H1 (cell line): ENCODE measurements around the gene CCDC197. TPM values are rescaled to one million over a fixed set of nuclear protein-coding genes. Genes with fewer than 3 reads are reported as not detected.

Experiments
- CTCF ChIA-PET: fragments of 300-600 bp; sonication (Branson Sonifier 250); formaldehyde crosslinking; loops from one replicate; lab custom pipeline; 2021; ENCODE audit not compliant: partially characterized antibody; lab: Charles Lee
- POLR2A ChIA-PET: fragments of 300-600 bp; sonication (Branson Sonifier 250); formaldehyde crosslinking; loops from one replicate; lab custom pipeline; 2021; ENCODE audit warnings: inconsistent platforms; ENCODE audit not compliant: partially characterized antibody; lab: Charles Lee
- DNase-seq, 2 experiments: peaks; one replicate each; pipeline versions ENCODE4 v3.0.0 to v3.0.0-alpha.2; 2010 to 2022; ENCODE audit warnings: low spot score in 2 of 2, low read depth in 1 of 2, mixed read lengths in 1 of 2
- FAIRE-seq: peaks from 2 replicates; lab custom pipeline; 2011; peaks lifted over from hg19 to GRCh38; lab: Jason Lieb, UNC
- H2AFZ ChIP-seq: 2 replicates; pipeline ENCODE4 v1.8.1; 2012; ENCODE audit warnings: low read length, inconsistent platforms
- H2AK5ac ChIP-seq: 2 replicates; pipeline ENCODE4 v1.6.1; 2013; ENCODE audit warnings: low read depth, low read length
- H2BK120ac ChIP-seq: replicated peaks from 2 replicates; pipeline ENCODE3; 2013; ENCODE audit warnings: low read depth, low read length, inconsistent platforms
- H2BK12ac ChIP-seq: 2 replicates; pipeline ENCODE4 v1.6.1; 2013; ENCODE audit warnings: low read depth, low read length
- H2BK15ac ChIP-seq: 2 replicates; pipeline ENCODE4 v1.6.1; 2013; ENCODE audit warnings: low read length
- H2BK20ac ChIP-seq: 2 replicates; pipeline ENCODE4 v1.6.1; 2013; ENCODE audit warnings: low read length
- H2BK5ac ChIP-seq: 2 replicates; pipeline ENCODE4 v1.6.1; 2013; ENCODE audit warnings: low read depth, low read length
- H3K14ac ChIP-seq: 2 replicates; pipeline ENCODE4 v1.6.1; 2013; ENCODE audit warnings: inconsistent platforms; ENCODE audit not compliant: insufficient read length
- H3K18ac ChIP-seq: 2 replicates; pipeline ENCODE4 v1.6.1; 2013; ENCODE audit warnings: low read length; ENCODE audit errors: extremely low read depth
- H3K23ac ChIP-seq: 2 replicates; pipeline ENCODE4 v1.6.1; 2013; ENCODE audit warnings: inconsistent platforms; ENCODE audit not compliant: insufficient read length
- H3K23me2 ChIP-seq: 2 replicates; pipeline ENCODE4 v1.6.1; 2013; ENCODE audit warnings: low read depth, low read length
- H3K27ac ChIP-seq: 2 replicates; pipeline ENCODE4 v1.6.1; 2011; ENCODE audit warnings: low read depth, low read length, inconsistent platforms
- H3K27me3 ChIP-seq, 4 experiments: replicated peaks in 1 of 4; 1 replicate in 1 of 4; 2 replicates in 3 of 4; pipeline versions ENCODE4 v1.6.1 to v1.8.1; 2011 to 2013; ENCODE audit warnings: low read length in 3 of 4, mild to moderate bottlenecking in 3 of 4, inconsistent platforms in 2 of 4, mixed read lengths in 2 of 4, moderate library complexity in 1 of 4; ENCODE audit not compliant: control insufficient read depth in 3 of 4, insufficient read depth in 3 of 4; ENCODE audit errors: extremely low read depth in 1 of 4
- H3K36me3 ChIP-seq, 4 experiments: 2 replicates each; pipeline versions ENCODE4 v1.6.1 to v1.8.1; 2011 to 2013; ENCODE audit warnings: mild to moderate bottlenecking in 4 of 4, low read length in 3 of 4, moderate library complexity in 2 of 4, control low read depth in 1 of 4, inconsistent platforms in 1 of 4; ENCODE audit not compliant: insufficient read depth in 4 of 4, control insufficient read depth in 2 of 4
- H3K4ac ChIP-seq: replicated peaks from 2 replicates; pipeline ENCODE3; 2013; ENCODE audit warnings: low read length, low read depth, mixed read lengths, inconsistent platforms; ENCODE audit not compliant: insufficient read length
- H3K4me1 ChIP-seq, 4 experiments: replicated peaks in 1 of 4; 1 replicate in 1 of 4; 2 replicates in 3 of 4; pipeline versions ENCODE4 v1.6.1 to v1.8.1; 2011 to 2013; ENCODE audit warnings: low read length in 3 of 4, inconsistent platforms in 2 of 4, mixed read lengths in 1 of 4; ENCODE audit not compliant: insufficient read depth in 4 of 4, control insufficient read depth in 3 of 4
- H3K4me2 ChIP-seq, 2 experiments: 2 replicates each; pipeline versions ENCODE4 v1.6.1 to v1.8.1; 2011 to 2013; ENCODE audit warnings: low read depth in 2 of 2, low read length in 2 of 2, control low read depth in 1 of 2, inconsistent platforms in 1 of 2, mild to moderate bottlenecking in 1 of 2; ENCODE audit not compliant: insufficient read depth in 1 of 2
- H3K4me3 ChIP-seq, 4 experiments: fragments of 200-600, 300-600 bp in 1 of 4; sonication (generic), shearing (Covaris generic), sonication (Bioruptor Twin) in 1 of 4; 2 replicates each; pipeline versions ENCODE4 v1.5.1 to v1.8.1; 2011 to 2016; ENCODE audit warnings: low read length in 4 of 4, low read depth in 3 of 4, control low read depth in 2 of 4, inconsistent platforms in 2 of 4, mild to moderate bottlenecking in 2 of 4, mixed read lengths in 1 of 4, moderate library complexity in 1 of 4; ENCODE audit not compliant: insufficient read depth in 2 of 4; ENCODE audit errors: extremely low read depth in 1 of 4
- H3K56ac ChIP-seq: replicated peaks from 2 replicates; pipeline ENCODE3; 2013; ENCODE audit warnings: low read depth, mild to moderate bottlenecking, mixed read lengths, low read length, inconsistent platforms; ENCODE audit not compliant: insufficient read length
- H3K79me1 ChIP-seq: 2 replicates; pipeline ENCODE4 v1.6.1; 2013; ENCODE audit warnings: low read depth, low read length, control low read depth
- H3K79me2 ChIP-seq, 2 experiments: 2 replicates each; pipeline versions ENCODE4 v1.6.1 to v1.8.1; 2012 to 2013; ENCODE audit warnings: low read length in 2 of 2, mild to moderate bottlenecking in 2 of 2, inconsistent platforms in 1 of 2; ENCODE audit not compliant: insufficient read depth in 2 of 2, control insufficient read depth in 1 of 2
- H3K9ac ChIP-seq, 4 experiments: replicated peaks in 1 of 4; 1 replicate in 1 of 4; 2 replicates in 3 of 4; pipeline versions ENCODE4 v1.6.1 to v1.8.1; 2011 to 2013; ENCODE audit warnings: low read depth in 3 of 4, low read length in 3 of 4, control low read depth in 2 of 4, mild to moderate bottlenecking in 2 of 4, moderate library complexity in 2 of 4, inconsistent platforms in 1 of 4; ENCODE audit errors: extremely low read depth in 1 of 4
- H3K9me3 ChIP-seq, 2 experiments: 2 replicates each; pipeline versions ENCODE4 v1.6.1 to v1.8.1; 2012 to 2013; ENCODE audit warnings: mild to moderate bottlenecking in 2 of 2, moderate library complexity in 2 of 2, control low read depth in 1 of 2, inconsistent platforms in 1 of 2, low read depth in 1 of 2, low read length in 1 of 2, mixed read lengths in 1 of 2; ENCODE audit not compliant: insufficient read depth in 2 of 2
- H4K20me1 ChIP-seq, 2 experiments: replicated peaks in 1 of 2; 2 replicates each; pipeline versions ENCODE3 to v1.8.1; 2011 to 2013; ENCODE audit warnings: inconsistent platforms in 2 of 2, low read length in 2 of 2, mild to moderate bottlenecking in 1 of 2; ENCODE audit not compliant: insufficient read depth in 2 of 2, control insufficient read depth in 1 of 2
- H4K5ac ChIP-seq: 2 replicates; pipeline ENCODE4 v1.6.1; 2013; ENCODE audit warnings: low read length, low read depth, mixed read lengths, inconsistent platforms; ENCODE audit not compliant: insufficient read length
- H4K8ac ChIP-seq: 2 replicates; pipeline ENCODE4 v1.8.0; 2013; ENCODE audit warnings: mild to moderate bottlenecking, moderate library complexity, low read length, inconsistent platforms; ENCODE audit not compliant: insufficient read depth; ENCODE audit errors: extremely low read depth
- H4K91ac ChIP-seq: replicated peaks from 2 replicates; pipeline ENCODE3; 2013; ENCODE audit warnings: low read length, mixed read lengths, inconsistent platforms; ENCODE audit not compliant: insufficient read length
- BACH1 ChIP-seq: IDR thresholded peaks from 2 replicates; pipeline ENCODE4 v1.6.1; 2012; ENCODE audit warnings: low read length, improper control_type of control experiment
- CREB1 ChIP-seq: IDR thresholded peaks from 2 replicates; pipeline ENCODE4 v1.6.1; 2012; ENCODE audit warnings: inconsistent platforms
- NRF1 ChIP-seq: IDR thresholded peaks from 2 replicates; pipeline ENCODE4 v1.6.1; 2011; ENCODE audit warnings: mild to moderate bottlenecking, low read depth, low read length, improper control_type of control experiment
- RAD21 ChIP-seq, 2 experiments: IDR thresholded peaks in 1 of 2; conservative IDR thresholded peaks in 1 of 2; 2 replicates each; pipeline ENCODE4 v1.6.1; 2011; ENCODE audit warnings: low read depth in 2 of 2, low read length in 2 of 2, improper control_type of control experiment in 1 of 2, inconsistent platforms in 1 of 2, mild to moderate bottlenecking in 1 of 2, moderate library complexity in 1 of 2
- WGBS, 2 experiments: shearing (Covaris generic) in 1 of 2; methylation state at CpG; one replicate each; pipeline versions ENCODE4 v1.1.6 to v1.1.7; 2013 to 2015; ENCODE audit warnings: low lambda C conversion rate in 2 of 2, mixed read lengths in 2 of 2, inconsistent platforms in 1 of 2, low coverage in 1 of 2, missing lambda C conversion rate in 1 of 2; ENCODE audit not compliant: insufficient replicate concordance in 2 of 2, insufficient coverage in 1 of 2, insufficient read length in 1 of 2; ENCODE audit errors: extremely low coverage in 1 of 2, missing lambda C conversion rate in 1 of 2; 5-methylcytosine and 5-hydroxymethylcytosine counted together
- polyA plus RNA-seq, 7 experiments: library from polyadenylated mRNA; depleted of rRNA in 3 of 7; stranded (reverse) in 5 of 7; unstranded in 2 of 7; fragments of >200 nt in 5 of 7; fragments of 200-250 nt in 2 of 7; gene quantifications; 1 replicate in 5 of 7; 2 replicates in 1 of 7; 4 replicates in 1 of 7; pipeline versions ENCODE4 v1.2.1 to v1.2.3, GENCODE V29; 2011 to 2013; ENCODE audit warnings: missing spikeins in 2 of 7, mixed read lengths in 2 of 7
- total RNA-seq: library from RNA; stranded (reverse); fragmentation: NEBNext Ultra II Directional; extraction: Animal tissue kit (Norgen Biotek cat#: 25700); gene quantifications from 2 replicates; pipeline ENCODE4 v1.2.1, GENCODE V29; 2021
- TF ChIP-seq, protein P1 (sequence below), 3 experiments: IDR thresholded peaks; 1 replicate in 2 of 3; 2 replicates in 1 of 3; pipeline versions ENCODE4 v1.5.1 to v1.6.1; 2011; ENCODE audit warnings: low read length in 3 of 3, mild to moderate bottlenecking in 3 of 3, inconsistent platforms in 2 of 3, low read depth in 1 of 3, moderate library complexity in 1 of 3; ENCODE audit not compliant: insufficient read depth in 1 of 3; ENCODE audit errors: control extremely low read depth in 1 of 3

CCDC197 gene
- total and polyA plus RNA-seq, 2 of the 8 experiments (the other 6 are each of a cell fraction or from before 2014, with no cell fraction given): not detected

DNA sequence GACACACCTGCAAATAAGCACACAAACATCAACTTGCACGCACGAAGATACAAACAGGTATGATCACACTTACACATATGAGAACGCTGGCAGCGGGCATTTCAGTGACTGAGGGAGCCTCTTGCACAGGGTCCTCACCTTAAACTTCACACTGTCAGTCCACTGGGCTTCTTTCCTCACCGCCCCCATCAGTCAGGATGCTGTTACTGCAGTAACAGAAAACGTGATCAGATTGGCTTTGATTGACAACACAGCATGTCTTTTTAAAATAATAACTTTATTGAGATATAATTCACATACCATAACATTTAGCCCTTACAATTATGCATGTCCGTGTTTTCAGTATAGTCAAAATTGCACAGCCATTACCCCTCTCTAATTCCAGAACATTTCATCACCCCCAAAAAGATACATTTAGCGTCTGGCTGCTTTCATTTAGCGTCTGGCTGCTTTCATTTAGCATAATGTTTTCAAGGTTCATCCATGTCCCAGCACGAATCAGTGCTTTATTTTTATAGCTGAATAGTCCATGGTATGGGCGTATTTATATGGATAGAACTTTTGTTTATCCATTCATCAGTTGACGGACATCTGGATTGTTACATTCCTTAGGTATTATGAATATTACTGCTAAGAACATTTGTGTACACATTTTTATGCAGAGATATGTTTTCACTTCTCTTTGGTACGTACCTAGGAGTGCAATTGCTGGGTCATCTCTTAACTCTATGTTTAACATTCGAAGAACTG is 8.4 kb downstream of the CCDC197 start:
- H3K23ac ChIP-seq: no peak overlapping the region
- no peak overlapping the region for H4K8ac ChIP-seq
- no peak overlapping the region for H2BK12ac ChIP-seq
- WGBS, 2 experiments: 66% methylated on average over 14 of the region's 14 CpGs; no CpG with 5 or more reads in 1 of the 2 experiments
- H3K4ac ChIP-seq: no peak overlapping the region
- CTCF ChIA-PET: interaction anchor here (0.9 to 20.5 kb wide), 17 partner anchors 12 to 131 kb away, joined by 3 to 484 read pairs (median 7); partner anchors contain the start of gene OTUB2
- no peak overlapping the region for H3K4me2 ChIP-seq
- no peak overlapping the region for H2BK5ac ChIP-seq
- peaks cover 0 to 2% of the 10 kb centered on the region in 2 experiments for H4K20me1 ChIP-seq
- H3K14ac ChIP-seq: no peak overlapping the region
- TF ChIP-seq RAD21 (IDR thresholded peaks at IDR 0.05 in 1 of 2, conservative IDR thresholded peaks at IDR 0.05 in 1 of 2; ENCODE audit: low read depth in 2 of 2, low read length in 2 of 2) (peak; percentile 29 to 50; a peak in 3 of 4 replicates), NRF1 (no peak), BACH1 (no peak), CREB1 (no peak)
- TF ChIP-seq, protein P1, sequence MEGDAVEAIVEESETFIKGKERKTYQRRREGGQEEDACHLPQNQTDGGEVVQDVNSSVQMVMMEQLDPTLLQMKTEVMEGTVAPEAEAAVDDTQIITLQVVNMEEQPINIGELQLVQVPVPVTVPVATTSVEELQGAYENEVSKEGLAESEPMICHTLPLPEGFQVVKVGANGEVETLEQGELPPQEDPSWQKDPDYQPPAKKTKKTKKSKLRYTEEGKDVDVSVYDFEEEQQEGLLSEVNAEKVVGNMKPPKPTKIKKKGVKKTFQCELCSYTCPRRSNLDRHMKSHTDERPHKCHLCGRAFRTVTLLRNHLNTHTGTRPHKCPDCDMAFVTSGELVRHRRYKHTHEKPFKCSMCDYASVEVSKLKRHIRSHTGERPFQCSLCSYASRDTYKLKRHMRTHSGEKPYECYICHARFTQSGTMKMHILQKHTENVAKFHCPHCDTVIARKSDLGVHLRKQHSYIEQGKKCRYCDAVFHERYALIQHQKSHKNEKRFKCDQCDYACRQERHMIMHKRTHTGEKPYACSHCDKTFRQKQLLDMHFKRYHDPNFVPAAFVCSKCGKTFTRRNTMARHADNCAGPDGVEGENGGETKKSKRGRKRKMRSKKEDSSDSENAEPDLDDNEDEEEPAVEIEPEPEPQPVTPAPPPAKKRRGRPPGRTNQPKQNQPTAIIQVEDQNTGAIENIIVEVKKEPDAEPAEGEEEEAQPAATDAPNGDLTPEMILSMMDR (IDR thresholded peaks at IDR 0.05; ENCODE audit: control extremely low read depth in 1 of 3, insufficient read depth in 1 of 3, low read depth in 1 of 3, low read length in 3 of 3): peak; percentile 43 to 66 (median 43)
- TF ChIP-seq, all 59 proteins: peak for 2
- Histone ChIP-seq H2BK120ac (no peak overlapping the region), H2BK20ac (0 out of 2 replicates have a peak overlapping the region, but pooled peaks have one; percentile 72), H3K4me1 (peaks cover 0 to 3% (median 0%) of the 10 kb centered on the region in 4 experiments; a peak in 1 of 7 replicates), H4K91ac (no peak overlapping the region), H3K18ac (no peak overlapping the region), H3K79me2 (no peaks in the 10 kb centered on the region), H3K56ac (no peak overlapping the region), H3K36me3 (no peaks in the 10 kb centered on the region), H3K79me1 (no peaks in the 10 kb centered on the region), H3K23me2 (peaks cover 3% of the 10 kb centered on the region; the same call in 1 of the 2 replicates), H2AFZ (no peak overlapping the region), H3K27ac (no peak overlapping the region), H2BK15ac (peak overlapping the region; percentile 97; the same call in 1 of the 2 replicates), H3K9me3 (no peaks in the 10 kb centered on the region), H3K27me3 (0 out of 7 replicates have a peak, but pooled peaks cover 0 to 2% (median 0%) of the 10 kb centered on the region in 4 experiments), H2AK5ac (peak overlapping the region; percentile 75; the same call in 1 of the 2 replicates), H3K4me3 (no peak overlapping the region), H4K5ac (no peak overlapping the region), H3K9ac (no peak overlapping the region)
- DNase-seq: no peak
- POLR2A ChIA-PET: no interaction called here
- peak; percentile 50 for FAIRE-seq
